ENCODE measurements around the gene CDC42EP2. TPM values are rescaled to one million over a fixed set of nuclear protein-coding genes. Genes with fewer than 3 reads are reported as not detected.

CDC42EP2 gene
- total RNA-seq, 1 donor from 2014 or later = 23.1 TPM

- no peak for DNase-seq (ENCODE audit: extremely low spot score, unreplicated experiment)
- Mint-ChIP-seq H3K4me1 (ENCODE audit: unreplicated experiment) (no peaks in the 10 kb centered on the region), H3K27ac (ENCODE audit: unreplicated experiment) (no peak overlapping the region), H3K9me3 (ENCODE audit: unreplicated experiment) (no peaks in the 10 kb centered on the region), H3K4me3 (ENCODE audit: unreplicated experiment) (no peak overlapping the region), H3K36me3 (ENCODE audit: unreplicated experiment) (no peaks in the 10 kb centered on the region), H3K27me3 (ENCODE audit: unreplicated experiment) (no peaks in the 10 kb centered on the region)
- no peak for TF ChIP-seq CTCF (IDR thresholded peaks at IDR 0.05)
Observed at GRCh38 chr11:65363770-65364169, 49.1 kb downstream of the CDC42EP2 start.

- Mint-ChIP-seq H3K27ac (ENCODE audit: unreplicated experiment) (no peak overlapping the region), H3K36me3 (ENCODE audit: unreplicated experiment) (no peaks in the 10 kb centered on the region), H3K4me3 (ENCODE audit: unreplicated experiment) (no peak overlapping the region), H3K4me1 (ENCODE audit: unreplicated experiment) (peaks cover 12% of the 10 kb centered on the region), H3K9me3 (ENCODE audit: unreplicated experiment) (no peaks in the 10 kb centered on the region), H3K27me3 (ENCODE audit: unreplicated experiment) (no peaks in the 10 kb centered on the region)
- TF ChIP-seq CTCF (IDR thresholded peaks at IDR 0.05) = peak; percentile 77
- no peak for DNase-seq (ENCODE audit: extremely low spot score, unreplicated experiment)
Observed at GRCh38 chr11:65366340-65366773, 51.7 kb downstream of the CDC42EP2 start.

- Mint-ChIP-seq H3K27me3 (ENCODE audit: unreplicated experiment) (no peaks in the 10 kb centered on the region), H3K9me3 (ENCODE audit: unreplicated experiment) (no peaks in the 10 kb centered on the region), H3K27ac (ENCODE audit: unreplicated experiment) (peak overlapping the region; percentile 82), H3K36me3 (ENCODE audit: unreplicated experiment) (no peaks in the 10 kb centered on the region), H3K4me1 (ENCODE audit: unreplicated experiment) (peaks cover 17% of the 10 kb centered on the region), H3K4me3 (ENCODE audit: unreplicated experiment) (no peak overlapping the region)
- TF ChIP-seq CTCF (IDR thresholded peaks at IDR 0.05) = no peak
- DNase-seq (ENCODE audit: extremely low spot score, unreplicated experiment) = no peak
Observed at GRCh38 chr11:65370659-65371049, 56.0 kb downstream of the CDC42EP2 start.

Other genes with a start within 250 kb of the CDC42EP2 start
- 6.0 and 7.1 TPM in 2 replicates for gene CDCA5, start 230.8 kb upstream of the CDC42EP2 start, total RNA-seq
- 49.5 and 55.3 TPM in 2 replicates for gene ZFPL1, start 230.6 kb upstream of the CDC42EP2 start, total RNA-seq
- gene VPS51, start 218.7 kb upstream of the CDC42EP2 start, total RNA-seq = 122 and 127 TPM in 2 replicates
- gene TM7SF2, start 203.0 kb upstream of the CDC42EP2 start, total RNA-seq = 13.6 and 18.3 TPM in 2 replicates
- gene ZNHIT2, start 197.2 kb upstream of the CDC42EP2 start, total RNA-seq = 9.0 and 9.8 TPM in 2 replicates
- 734 and 738 TPM in 2 replicates for gene FAU, start 192.7 kb upstream of the CDC42EP2 start, total RNA-seq
- 41.0 and 43.5 TPM in 2 replicates for gene MRPL49, start 192.5 kb upstream of the CDC42EP2 start, total RNA-seq
- 53.6 and 57.1 TPM in 2 replicates for gene SYVN1, start 180.3 kb upstream of the CDC42EP2 start, total RNA-seq
- not detected in 2 replicates for gene SPDYC, start 144.6 kb upstream of the CDC42EP2 start, total RNA-seq
- gene CAPN1, start 132.9 kb upstream of the CDC42EP2 start, total RNA-seq = 154 and 155 TPM in 2 replicates
- gene POLA2, start 52.9 kb upstream of the CDC42EP2 start, total RNA-seq = 5.9 and 9.3 TPM in 2 replicates
- 57.7 and 74.9 TPM in 2 replicates for gene DPF2, start 19.0 kb downstream of the CDC42EP2 start, total RNA-seq
- gene TIGD3, start 39.9 kb downstream of the CDC42EP2 start, total RNA-seq = 0.16 and 0.24 TPM in 2 replicates
- 9.9 and 10.8 TPM in 2 replicates for gene SLC25A45, start 67.8 kb downstream of the CDC42EP2 start, total RNA-seq
- gene FRMD8, start 71.8 kb downstream of the CDC42EP2 start, total RNA-seq = 62.8 and 65.8 TPM in 2 replicates
- 300 and 534 TPM in 2 replicates for gene NEAT1, start 107.9 kb downstream of the CDC42EP2 start, total RNA-seq
- 11,843 and 16,538 TPM in 2 replicates for gene MALAT1, start 184.2 kb downstream of the CDC42EP2 start, total RNA-seq
- 103 and 104 TPM in 2 replicates for gene SCYL1, start 210.2 kb downstream of the CDC42EP2 start, total RNA-seq
- 219 and 256 TPM in 2 replicates for gene LTBP3, start 243.5 kb downstream of the CDC42EP2 start, total RNA-seq

All from osteocyte (in vitro differentiated cells).